ENCODE results near the gene KCNMA1. TPM values are rescaled to one million over a fixed set of nuclear protein-coding genes. Genes with fewer than 3 reads are reported as not detected.
"Not testable (repeated sequence)": the region's sequence is repeated elsewhere in the genome, so short reads cannot be mapped to it uniquely, and the experiment has no call there.

The KCNMA1 gene
- total RNA-seq, 2 donors from 2014 or later = 23.2 to 44.5 TPM

- no peak for DNase-seq
- TF ChIP-seq, protein P1, sequence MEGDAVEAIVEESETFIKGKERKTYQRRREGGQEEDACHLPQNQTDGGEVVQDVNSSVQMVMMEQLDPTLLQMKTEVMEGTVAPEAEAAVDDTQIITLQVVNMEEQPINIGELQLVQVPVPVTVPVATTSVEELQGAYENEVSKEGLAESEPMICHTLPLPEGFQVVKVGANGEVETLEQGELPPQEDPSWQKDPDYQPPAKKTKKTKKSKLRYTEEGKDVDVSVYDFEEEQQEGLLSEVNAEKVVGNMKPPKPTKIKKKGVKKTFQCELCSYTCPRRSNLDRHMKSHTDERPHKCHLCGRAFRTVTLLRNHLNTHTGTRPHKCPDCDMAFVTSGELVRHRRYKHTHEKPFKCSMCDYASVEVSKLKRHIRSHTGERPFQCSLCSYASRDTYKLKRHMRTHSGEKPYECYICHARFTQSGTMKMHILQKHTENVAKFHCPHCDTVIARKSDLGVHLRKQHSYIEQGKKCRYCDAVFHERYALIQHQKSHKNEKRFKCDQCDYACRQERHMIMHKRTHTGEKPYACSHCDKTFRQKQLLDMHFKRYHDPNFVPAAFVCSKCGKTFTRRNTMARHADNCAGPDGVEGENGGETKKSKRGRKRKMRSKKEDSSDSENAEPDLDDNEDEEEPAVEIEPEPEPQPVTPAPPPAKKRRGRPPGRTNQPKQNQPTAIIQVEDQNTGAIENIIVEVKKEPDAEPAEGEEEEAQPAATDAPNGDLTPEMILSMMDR (IDR thresholded peaks at IDR 0.05) = no peak
- intact Hi-C loops (cut with DNase I) = no loop called here
Observed at GRCh38 chr10:77348082-77348481, 289.5 kb downstream of the KCNMA1 start.

GRCh38 chr10:77347052-77347451, 290.6 kb downstream of the KCNMA1 start:
- H3K27ac ChIP-seq = no peak overlapping the region
- H3K36me3 ChIP-seq = no peaks in the 10 kb centered on the region
- no peaks in the 10 kb centered on the region for H3K9me3 ChIP-seq
- H3K27me3 ChIP-seq = no peaks in the 10 kb centered on the region
- H3K4me3 ChIP-seq = no peak overlapping the region
- H3K4me1 ChIP-seq = no peaks in the 10 kb centered on the region
- H3K9ac ChIP-seq (ENCODE audit: low read depth in 2 of 2, low read length in 2 of 2) = no peak overlapping the region
- intact Hi-C loops (cut with DNase I) = no loop called here
- TF ChIP-seq, protein P1 (IDR thresholded peaks at IDR 0.05) = no peak
- DNase-seq = no peak

More at GRCh38 chr10:77348082-77348481, 289.5 kb downstream of the KCNMA1 start:
- Histone ChIP-seq H3K4me1 (no peaks in the 10 kb centered on the region), H3K9ac (ENCODE audit: low read depth in 2 of 2, low read length in 2 of 2) (no peak overlapping the region), H3K27me3 (no peaks in the 10 kb centered on the region), H3K9me3 (no peaks in the 10 kb centered on the region), H3K36me3 (no peaks in the 10 kb centered on the region), H3K4me3 (no peak overlapping the region), H3K27ac (no peak overlapping the region)

DNA sequence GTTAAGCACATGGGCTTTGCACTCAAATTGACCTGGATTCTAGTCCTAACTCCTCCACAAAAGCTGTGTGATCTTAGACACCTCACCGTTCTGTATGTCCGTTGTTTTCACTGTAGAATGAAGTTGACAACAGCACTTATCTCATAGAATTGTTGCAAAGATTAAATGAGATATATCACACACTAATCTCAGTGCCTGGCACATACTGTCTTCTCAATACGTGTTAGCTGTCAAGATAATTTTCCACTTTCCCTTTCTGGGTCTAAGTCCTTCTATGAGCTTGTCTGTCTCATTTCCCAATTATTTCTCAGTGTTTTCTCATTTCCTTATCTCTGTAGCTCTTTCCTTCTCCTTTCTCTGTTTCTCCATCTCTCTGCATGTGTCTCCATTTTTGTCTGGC, 296.6 kb downstream of the KCNMA1 start:
- TF ChIP-seq, protein P1 (IDR thresholded peaks at IDR 0.05) = no peak
- H3K36me3 ChIP-seq = no peaks in the 10 kb centered on the region
- H3K27me3 ChIP-seq = no peaks in the 10 kb centered on the region
- no peak overlapping the region for H3K9ac ChIP-seq (ENCODE audit: low read depth in 2 of 2, low read length in 2 of 2)
- no peak for DNase-seq
- H3K27ac ChIP-seq = no peak overlapping the region
- no peaks in the 10 kb centered on the region for H3K4me1 ChIP-seq
- H3K4me3 ChIP-seq = no peak overlapping the region
- H3K9me3 ChIP-seq = no peaks in the 10 kb centered on the region
- intact Hi-C loops (cut with DNase I) = no loop called here

DNA sequence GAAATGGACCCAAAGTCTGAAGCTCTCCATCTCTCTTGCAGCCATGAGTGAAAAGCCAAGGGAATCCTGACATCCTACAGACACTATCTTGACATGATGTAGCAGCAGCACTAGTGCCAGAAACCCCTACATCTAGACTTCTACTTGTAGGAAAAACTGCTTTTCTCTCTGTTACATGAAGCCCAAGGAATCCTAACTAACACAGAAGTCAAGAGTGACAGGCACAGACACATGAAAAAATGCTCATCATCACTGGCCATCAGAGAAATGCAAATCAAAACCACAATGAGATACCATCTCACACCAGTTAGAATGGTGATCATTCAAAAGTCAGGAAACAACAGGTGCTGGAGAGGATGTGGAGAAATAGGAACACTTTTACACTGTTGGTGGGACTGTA, 297.7 kb downstream of the KCNMA1 start:
- H3K4me1 ChIP-seq; H3K36me3 ChIP-seq; H3K9ac ChIP-seq (ENCODE audit: low read depth in 2 of 2, low read length in 2 of 2); H3K27me3 ChIP-seq; H3K9me3 ChIP-seq; H3K27ac ChIP-seq; H3K4me3 ChIP-seq; intact Hi-C loops (cut with DNase I); DNase-seq: not testable (repeated sequence)

DNA sequence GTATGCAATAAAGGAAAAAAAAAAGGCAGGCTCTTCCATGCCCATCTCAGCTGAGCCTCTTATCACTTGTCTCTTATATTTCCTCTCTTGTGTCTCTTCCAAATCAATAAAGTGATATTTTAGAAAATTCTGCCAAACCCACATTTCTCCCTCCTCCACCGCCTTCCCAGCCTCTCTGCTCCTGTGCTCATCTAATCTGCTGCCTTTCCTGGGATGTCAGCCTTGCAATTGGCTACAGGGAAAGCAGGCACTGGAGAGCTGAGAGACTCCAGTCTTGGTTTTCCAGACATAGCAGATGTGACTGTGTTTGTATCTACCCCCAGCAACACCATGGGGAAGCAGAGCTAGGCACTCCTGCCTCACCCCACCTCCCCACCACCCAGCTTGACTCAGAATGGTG, 298.4 kb downstream of the KCNMA1 start:
- TF ChIP-seq, protein P1 (IDR thresholded peaks at IDR 0.05) = no peak
- Histone ChIP-seq H3K4me1 (no peaks in the 10 kb centered on the region), H3K4me3 (no peak overlapping the region), H3K27me3 (no peaks in the 10 kb centered on the region), H3K9me3 (no peaks in the 10 kb centered on the region), H3K36me3 (no peaks in the 10 kb centered on the region), H3K27ac (no peak overlapping the region), H3K9ac (ENCODE audit: low read depth in 2 of 2, low read length in 2 of 2) (no peak overlapping the region)
- no peak for DNase-seq
- intact Hi-C loops (cut with DNase I) = no loop called here

DNA sequence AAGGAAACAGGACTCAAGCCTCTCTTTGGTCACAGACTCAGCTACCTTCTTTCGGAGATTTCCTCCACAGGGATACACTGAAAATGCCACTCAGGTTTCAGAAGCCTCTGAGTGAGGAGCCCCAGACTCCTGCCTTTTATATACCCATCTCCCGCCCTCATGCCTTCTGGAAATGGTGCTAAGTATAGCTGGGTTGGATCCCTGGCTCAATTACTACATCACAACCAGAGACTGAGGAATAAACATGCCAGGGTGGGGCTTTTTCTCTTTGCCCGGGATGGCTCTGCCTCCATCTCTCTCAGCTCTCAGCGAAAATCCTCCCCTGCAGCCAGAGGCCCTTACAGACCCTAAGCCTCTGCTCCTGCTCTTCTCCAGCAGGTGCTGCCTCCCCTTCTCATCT, 299.5 kb downstream of the KCNMA1 start:
- H3K9me3 ChIP-seq = no peaks in the 10 kb centered on the region
- intact Hi-C loops (cut with DNase I) = no loop called here

More for the DNA sequence above, 299.5 kb downstream of the KCNMA1 start:
- no peak for DNase-seq
- H3K4me3 ChIP-seq = no peak overlapping the region
- TF ChIP-seq, protein P1 (IDR thresholded peaks at IDR 0.05) = no peak
- no peak overlapping the region for H3K9ac ChIP-seq (ENCODE audit: low read depth in 2 of 2, low read length in 2 of 2)
- no peaks in the 10 kb centered on the region for H3K27me3 ChIP-seq
- H3K27ac ChIP-seq = no peak overlapping the region
- no peaks in the 10 kb centered on the region for H3K36me3 ChIP-seq
- H3K4me1 ChIP-seq = no peaks in the 10 kb centered on the region
